ENCODE measurements around the gene CSNK1A1. TPM values are rescaled to one million over a fixed set of nuclear protein-coding genes. Genes with fewer than 3 reads are reported as not detected.
"Not testable (repeated sequence)": the region's sequence is repeated elsewhere in the genome, so short reads cannot be mapped to it uniquely, and the experiment has no call there.

Gene CSNK1A1
- total RNA-seq, 1 experiment from 2014 or later, result 263 TPM

DNA sequence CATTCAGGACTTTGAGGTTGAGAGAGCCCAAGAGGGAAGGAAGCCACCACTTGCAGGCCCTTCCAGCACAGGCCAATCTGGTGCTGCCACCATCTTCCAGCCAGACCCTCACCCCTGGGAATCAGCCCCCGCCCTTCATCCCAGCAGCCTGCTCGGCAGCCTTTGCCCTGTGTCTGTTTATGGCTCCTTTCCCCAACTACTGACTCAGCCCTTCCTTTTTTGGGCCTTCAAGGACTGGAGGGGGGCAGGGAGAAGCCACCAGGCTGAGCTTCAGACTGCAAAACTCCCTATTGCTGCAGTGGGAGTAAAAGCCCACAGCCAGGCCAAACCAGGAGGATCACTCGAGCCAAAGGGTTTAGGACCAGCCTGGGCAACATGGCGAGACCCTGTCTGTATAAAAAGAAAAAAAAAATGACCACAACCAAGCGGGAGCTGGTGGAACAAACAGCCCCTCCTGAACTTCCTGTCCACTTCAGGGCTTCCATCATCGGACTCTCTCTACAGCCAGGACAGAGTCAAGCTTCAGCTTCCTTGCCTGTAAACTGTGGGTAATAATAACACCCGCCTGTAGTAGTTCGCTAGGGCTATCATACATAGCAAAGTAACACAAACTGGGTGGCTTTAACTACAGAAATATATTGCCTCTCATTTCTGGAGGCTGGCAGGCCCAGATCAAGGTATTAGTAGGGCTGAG lies 86.3 kb downstream of the CSNK1A1 start (continued):
- TF ChIP-seq EZH2phosphoT487 (IDR thresholded peaks at IDR 0.05; ENCODE audit: borderline replicate concordance), result no peak

DNA sequence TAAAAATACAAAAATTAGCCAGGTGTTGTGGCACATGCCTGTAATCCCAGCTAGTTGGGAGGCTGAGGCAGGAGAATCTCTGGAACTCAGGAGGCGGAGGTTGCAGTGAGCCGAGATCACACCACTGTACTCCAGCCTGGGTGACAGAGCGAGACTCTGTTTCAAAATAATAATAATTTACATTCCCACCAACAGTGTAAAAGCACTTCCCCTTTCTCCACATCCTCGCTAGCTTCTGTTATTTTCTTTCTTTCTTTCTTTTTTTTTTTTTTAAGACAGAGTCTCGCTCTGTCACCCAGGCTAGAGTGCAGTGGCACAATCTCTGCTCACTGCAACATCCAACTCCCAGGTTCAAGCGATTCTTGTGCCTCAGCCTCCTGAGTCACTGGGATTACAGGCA lies 89.3 kb downstream of the CSNK1A1 start:
- CTCF ChIA-PET; ATAC-seq; H3K27me3 ChIP-seq (ENCODE audit: insufficient read depth, low read length); H3K36me3 ChIP-seq (ENCODE audit: control insufficient read depth in 1 of 2, insufficient read depth in 2 of 2, low read length in 2 of 2); H3K27ac ChIP-seq (ENCODE audit: low read depth, low read length); H3K9me3 ChIP-seq (ENCODE audit: control insufficient read depth in 1 of 2, insufficient read depth in 1 of 2, low read depth in 1 of 2, low read length in 2 of 2); DNase-seq (ENCODE audit: low read depth, low spot score); H4K20me1 ChIP-seq (ENCODE audit: insufficient read depth); H3K4me2 ChIP-seq (ENCODE audit: low read length); BruUV-seq (replicated peaks); RAD21 ChIA-PET (ENCODE audit: low non-redundant PET in 1 of 2, low total read pairs in 2 of 2, uncharacterized antibody in 2 of 2, unreplicated experiment in 2 of 2); intact Hi-C loops (cut with micrococcal nuclease); H3K9me2 ChIP-seq (ENCODE audit: insufficient read depth); POLR2A ChIA-PET; H3K9ac ChIP-seq (ENCODE audit: low read length); H3K79me2 ChIP-seq (ENCODE audit: insufficient read depth, low read length); H2AFZ ChIP-seq (ENCODE audit: low read depth, low read length, poor library complexity, severe bottlenecking); H3K4me3 ChIP-seq (replicated peaks in 1 of 2; ENCODE audit: low read depth in 1 of 2, low read length in 2 of 2): not testable (repeated sequence)
- peaks cover 17 to 44% of the 10 kb centered on the region in 2 experiments; a peak in 3 of 4 replicates for H3K4me1 ChIP-seq (ENCODE audit: control insufficient read depth in 1 of 2, insufficient read depth in 2 of 2, low read length in 2 of 2)

DNA sequence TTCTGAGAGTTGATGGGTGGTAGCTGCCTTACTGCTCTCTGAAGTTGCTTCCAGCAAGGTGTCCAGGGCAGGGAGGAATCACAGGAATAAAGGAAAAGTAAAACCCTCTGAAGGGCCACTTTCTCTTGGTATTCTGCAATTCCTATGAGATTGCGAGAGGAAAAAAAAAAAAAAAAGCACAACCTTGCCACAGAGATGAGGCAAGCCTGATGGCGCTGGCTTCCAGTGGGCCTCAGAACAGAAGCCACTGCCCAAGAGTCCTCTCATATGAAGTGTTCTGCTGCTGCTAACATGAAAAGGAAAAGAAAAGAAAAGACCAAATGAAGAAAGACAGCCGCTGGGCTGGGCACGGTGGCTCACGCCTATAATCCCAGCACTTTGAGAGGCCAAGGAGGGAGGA lies 91.3 kb downstream of the CSNK1A1 start:
- no peaks in the 10 kb centered on the region for H3K27me3 ChIP-seq (ENCODE audit: insufficient read depth, low read length)
- no peak overlapping the region for H3K27ac ChIP-seq (ENCODE audit: low read depth, low read length)
- H3K9ac ChIP-seq (ENCODE audit: low read length), result no peak overlapping the region
- H3K9me2 ChIP-seq (ENCODE audit: insufficient read depth), result no peaks in the 10 kb centered on the region
- no peak overlapping the region for H2AFZ ChIP-seq (ENCODE audit: low read depth, low read length, poor library complexity, severe bottlenecking)
- DNase-seq (ENCODE audit: low read depth, low spot score) (no peak), ATAC-seq (no peak)
- TF ChIP-seq SRF (IDR thresholded peaks at IDR 0.05; ENCODE audit: low read depth) (no peak), CEBPB (IDR thresholded peaks at IDR 0.05; ENCODE audit: low read depth) (no peak), FOSL1 (IDR thresholded peaks at IDR 0.05; ENCODE audit: low read depth) (no peak), JUND (IDR thresholded peaks at IDR 0.05) (no peak), SIN3A (IDR thresholded peaks at IDR 0.05; ENCODE audit: low read depth) (no peak), CBX3 (IDR thresholded peaks at IDR 0.05; ENCODE audit: low read depth) (no peak), EZH2phosphoT487 (IDR thresholded peaks at IDR 0.05; ENCODE audit: borderline replicate concordance) (no peak), RAD21 (IDR thresholded peaks at IDR 0.05; ENCODE audit: low read depth) (no peak), POLR2A (IDR thresholded peaks at IDR 0.05; ENCODE audit: borderline replicate concordance, extremely low read depth, insufficient read depth, insufficient read length) (no peak), ZNF274 (IDR thresholded peaks at IDR 0.05; ENCODE audit: low read depth, low read length) (no peak), POLR2AphosphoS5 (IDR thresholded peaks at IDR 0.05; ENCODE audit: low read depth, low read length) (no peak)
- TF ChIP-seq, protein P1, sequence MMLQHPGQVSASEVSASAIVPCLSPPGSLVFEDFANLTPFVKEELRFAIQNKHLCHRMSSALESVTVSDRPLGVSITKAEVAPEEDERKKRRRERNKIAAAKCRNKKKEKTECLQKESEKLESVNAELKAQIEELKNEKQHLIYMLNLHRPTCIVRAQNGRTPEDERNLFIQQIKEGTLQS (IDR thresholded peaks at IDR 0.05), result no peak
- TF ChIP-seq, protein P2, sequence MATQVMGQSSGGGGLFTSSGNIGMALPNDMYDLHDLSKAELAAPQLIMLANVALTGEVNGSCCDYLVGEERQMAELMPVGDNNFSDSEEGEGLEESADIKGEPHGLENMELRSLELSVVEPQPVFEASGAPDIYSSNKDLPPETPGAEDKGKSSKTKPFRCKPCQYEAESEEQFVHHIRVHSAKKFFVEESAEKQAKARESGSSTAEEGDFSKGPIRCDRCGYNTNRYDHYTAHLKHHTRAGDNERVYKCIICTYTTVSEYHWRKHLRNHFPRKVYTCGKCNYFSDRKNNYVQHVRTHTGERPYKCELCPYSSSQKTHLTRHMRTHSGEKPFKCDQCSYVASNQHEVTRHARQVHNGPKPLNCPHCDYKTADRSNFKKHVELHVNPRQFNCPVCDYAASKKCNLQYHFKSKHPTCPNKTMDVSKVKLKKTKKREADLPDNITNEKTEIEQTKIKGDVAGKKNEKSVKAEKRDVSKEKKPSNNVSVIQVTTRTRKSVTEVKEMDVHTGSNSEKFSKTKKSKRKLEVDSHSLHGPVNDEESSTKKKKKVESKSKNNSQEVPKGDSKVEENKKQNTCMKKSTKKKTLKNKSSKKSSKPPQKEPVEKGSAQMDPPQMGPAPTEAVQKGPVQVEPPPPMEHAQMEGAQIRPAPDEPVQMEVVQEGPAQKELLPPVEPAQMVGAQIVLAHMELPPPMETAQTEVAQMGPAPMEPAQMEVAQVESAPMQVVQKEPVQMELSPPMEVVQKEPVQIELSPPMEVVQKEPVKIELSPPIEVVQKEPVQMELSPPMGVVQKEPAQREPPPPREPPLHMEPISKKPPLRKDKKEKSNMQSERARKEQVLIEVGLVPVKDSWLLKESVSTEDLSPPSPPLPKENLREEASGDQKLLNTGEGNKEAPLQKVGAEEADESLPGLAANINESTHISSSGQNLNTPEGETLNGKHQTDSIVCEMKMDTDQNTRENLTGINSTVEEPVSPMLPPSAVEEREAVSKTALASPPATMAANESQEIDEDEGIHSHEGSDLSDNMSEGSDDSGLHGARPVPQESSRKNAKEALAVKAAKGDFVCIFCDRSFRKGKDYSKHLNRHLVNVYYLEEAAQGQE (IDR thresholded peaks at IDR 0.05; ENCODE audit: low read depth), result no peak
- no peaks in the 10 kb centered on the region for H3K36me3 ChIP-seq (ENCODE audit: control insufficient read depth in 1 of 2, insufficient read depth in 2 of 2, low read length in 2 of 2)
- no peak overlapping the region for H3K4me3 ChIP-seq (replicated peaks in 1 of 2; ENCODE audit: low read depth in 1 of 2, low read length in 2 of 2)
- no peak overlapping the region for H3K4me2 ChIP-seq (ENCODE audit: low read length)
- intact Hi-C loops (cut with micrococcal nuclease), result no loop called here
- POLR2A ChIA-PET, result no interaction called here
- no peaks in the 10 kb centered on the region for H4K20me1 ChIP-seq (ENCODE audit: insufficient read depth)
- peaks cover 29 to 46% of the 10 kb centered on the region in 2 experiments for H3K4me1 ChIP-seq (ENCODE audit: control insufficient read depth in 1 of 2, insufficient read depth in 2 of 2, low read length in 2 of 2)
- RAD21 ChIA-PET (ENCODE audit: low non-redundant PET in 1 of 2, low total read pairs in 2 of 2, uncharacterized antibody in 2 of 2, unreplicated experiment in 2 of 2), result no interaction called here
- no peaks in the 10 kb centered on the region for H3K79me2 ChIP-seq (ENCODE audit: insufficient read depth, low read length)
- no TSS peak for BruUV-seq (replicated peaks)
- CTCF ChIA-PET, result no interaction called here
- no peaks in the 10 kb centered on the region for H3K9me3 ChIP-seq (ENCODE audit: control insufficient read depth in 1 of 2, insufficient read depth in 1 of 2, low read depth in 1 of 2, low read length in 2 of 2)
